ENCODE data around the gene MAU2.
"Not testable (repeated sequence)": the region's sequence is repeated elsewhere in the genome, so short reads cannot be mapped to it uniquely, and the experiment has no call there.

MAU2 gene

DNA sequence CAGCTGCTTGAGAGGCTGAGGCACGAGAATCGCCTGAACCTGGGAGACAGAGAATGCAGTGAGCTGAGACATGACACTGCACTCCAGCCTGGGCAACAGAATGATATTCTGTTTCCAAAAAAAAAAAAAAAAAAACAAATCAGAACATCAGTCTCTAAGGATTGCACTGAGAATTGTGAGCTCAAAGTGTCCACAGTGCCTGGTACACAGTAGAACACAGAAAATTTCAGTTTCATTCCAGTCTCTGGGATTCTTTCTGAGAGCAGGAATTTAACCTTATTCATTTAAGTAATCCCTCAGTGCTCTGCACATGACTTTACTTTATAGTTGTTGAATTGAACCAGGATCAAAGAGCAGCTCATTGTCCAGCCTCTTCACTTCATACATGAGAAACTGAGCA, 58.9 kb downstream of the MAU2 start:
- H3K27ac ChIP-seq: no peak overlapping the region
- DNase-seq (ENCODE audit: low read depth, low spot score): no peak

- not testable (repeated sequence) for DNase-seq (ENCODE audit: low read depth, low spot score); H3K27ac ChIP-seq
Measured at GRCh38 chr19:19380316-19380715, 59.7 kb downstream of the MAU2 start.

DNA sequence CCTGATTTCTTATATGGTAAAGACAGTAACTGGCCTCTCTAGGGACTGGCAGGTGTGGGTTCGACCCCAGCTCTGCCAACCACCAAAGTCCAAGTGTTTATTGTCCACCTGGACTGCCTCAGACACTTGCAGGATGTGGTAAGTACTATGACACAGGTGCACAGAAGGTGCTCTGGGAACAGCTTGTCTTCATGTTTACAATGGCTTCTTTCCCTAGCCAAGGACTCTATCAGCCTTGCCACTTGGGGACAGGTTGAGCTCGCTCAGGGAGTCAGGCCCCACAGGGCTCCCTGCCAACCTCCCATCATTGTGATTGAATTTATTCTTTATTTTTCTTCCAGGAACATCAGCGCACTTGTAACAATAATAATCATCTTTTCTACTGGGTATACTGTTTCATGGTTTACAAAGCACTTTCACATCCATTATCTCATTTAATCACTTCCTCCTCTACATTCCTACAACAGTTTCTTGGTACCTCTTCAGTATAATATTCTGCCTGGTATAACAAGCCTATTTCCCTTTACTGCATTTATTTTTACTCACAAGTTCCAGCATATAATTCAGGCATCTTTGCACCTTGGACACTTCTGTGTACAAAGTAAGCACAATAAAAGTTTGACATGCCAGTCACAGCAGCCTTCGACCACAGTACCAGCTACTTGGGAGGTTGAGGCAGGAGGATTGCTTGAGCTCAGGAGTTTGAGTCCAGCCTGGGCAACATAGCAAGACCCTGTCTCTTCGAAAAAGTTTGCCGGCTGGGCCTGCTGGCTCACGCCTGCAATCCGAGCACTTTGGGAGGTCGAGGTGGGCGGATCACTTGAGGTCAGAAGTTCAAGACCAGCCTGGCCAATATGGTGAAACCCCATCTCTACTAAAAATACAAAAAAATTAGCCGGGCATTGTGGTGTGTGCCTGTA, 60.6 kb downstream of the MAU2 start:
- DNase-seq (ENCODE audit: low read depth, low spot score): no peak
- H3K27ac ChIP-seq: peak overlapping the region; percentile 6

DNA sequence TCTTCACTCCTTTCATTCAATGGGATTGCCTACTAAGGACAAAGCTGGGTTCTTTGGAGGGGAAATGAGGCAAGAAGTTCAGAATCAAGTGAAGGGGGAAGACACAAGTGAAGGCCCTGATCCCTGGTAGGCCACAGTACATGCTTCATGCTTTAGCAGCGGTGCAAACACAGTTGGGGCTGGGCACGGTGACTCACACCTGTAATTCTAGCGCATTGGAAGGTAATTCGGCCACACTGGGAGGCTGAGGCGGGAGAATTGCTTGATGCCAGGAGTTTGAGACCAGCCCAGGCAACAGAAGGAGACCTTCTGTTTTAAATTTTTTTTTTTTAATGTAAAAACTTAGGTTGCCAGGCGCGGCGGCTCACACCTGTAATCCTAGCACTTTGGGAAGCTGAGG, 61.5 kb downstream of the MAU2 start:
- no peak overlapping the region for H3K27ac ChIP-seq
- DNase-seq (ENCODE audit: low read depth, low spot score): no peak

DNA sequence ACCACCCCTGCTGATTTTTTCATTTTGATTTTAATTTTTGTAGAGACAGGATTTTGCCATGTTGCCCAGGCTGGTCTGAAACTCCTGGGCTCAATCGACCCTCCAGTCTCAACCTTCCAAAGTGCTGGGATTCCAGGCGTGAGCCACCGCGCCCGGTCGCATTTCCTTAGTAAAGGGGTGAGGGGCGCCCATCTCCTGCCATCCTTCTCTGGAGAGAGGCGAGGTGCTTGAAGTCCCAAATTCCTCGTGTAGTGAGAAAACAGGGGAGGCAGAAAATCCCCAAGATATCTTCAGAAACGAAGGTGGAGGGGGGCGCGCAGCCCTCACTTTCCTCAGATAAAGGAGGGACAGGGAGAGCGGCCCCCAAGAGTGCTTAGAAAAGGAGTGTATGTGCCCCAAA, 63.9 kb downstream of the MAU2 start:
- no peak for DNase-seq (ENCODE audit: low read depth, low spot score)
- H3K27ac ChIP-seq: no peak overlapping the region

DNA sequence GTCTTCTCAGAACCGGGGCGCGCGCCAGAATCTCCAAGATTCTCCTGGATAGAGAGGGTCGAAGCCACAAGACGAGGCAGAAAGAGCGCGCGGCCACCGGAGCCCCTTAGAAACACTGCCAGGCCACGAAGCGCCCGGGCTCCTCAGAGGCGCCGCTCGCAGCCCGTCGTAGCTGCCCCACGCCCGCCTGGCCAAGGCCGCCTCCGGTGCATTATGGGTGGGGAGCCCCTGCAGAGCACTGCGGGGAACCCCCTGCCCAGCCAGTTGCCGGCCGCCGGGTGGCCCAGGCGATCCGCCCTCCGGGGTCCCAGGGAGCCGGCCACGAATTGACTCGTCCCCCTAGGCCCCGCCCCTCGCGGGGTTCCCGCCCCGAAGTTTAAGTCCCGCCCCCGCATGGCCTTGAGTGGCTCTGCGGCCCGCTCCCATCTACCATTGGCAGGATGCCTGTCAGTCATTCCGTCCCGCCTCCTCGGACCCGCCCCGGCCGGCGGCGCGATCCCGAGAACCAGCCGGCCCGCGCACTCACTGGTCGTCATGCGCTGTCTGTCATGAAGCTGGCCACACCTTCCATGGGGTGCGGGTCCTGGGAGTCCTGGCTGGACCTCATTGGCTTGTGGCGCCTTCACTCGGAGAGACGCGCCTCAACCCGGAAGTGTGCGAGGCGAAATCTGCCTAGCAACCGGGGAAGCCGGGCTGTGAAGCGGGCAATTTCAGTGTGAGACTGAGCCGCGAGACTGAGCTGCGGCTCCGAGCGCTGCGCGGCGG, 64.7 kb downstream of the MAU2 start:
- H3K27ac ChIP-seq: peak overlapping the region; percentile 86
- DNase-seq (ENCODE audit: low read depth, low spot score): peak; percentile 99

DNA sequence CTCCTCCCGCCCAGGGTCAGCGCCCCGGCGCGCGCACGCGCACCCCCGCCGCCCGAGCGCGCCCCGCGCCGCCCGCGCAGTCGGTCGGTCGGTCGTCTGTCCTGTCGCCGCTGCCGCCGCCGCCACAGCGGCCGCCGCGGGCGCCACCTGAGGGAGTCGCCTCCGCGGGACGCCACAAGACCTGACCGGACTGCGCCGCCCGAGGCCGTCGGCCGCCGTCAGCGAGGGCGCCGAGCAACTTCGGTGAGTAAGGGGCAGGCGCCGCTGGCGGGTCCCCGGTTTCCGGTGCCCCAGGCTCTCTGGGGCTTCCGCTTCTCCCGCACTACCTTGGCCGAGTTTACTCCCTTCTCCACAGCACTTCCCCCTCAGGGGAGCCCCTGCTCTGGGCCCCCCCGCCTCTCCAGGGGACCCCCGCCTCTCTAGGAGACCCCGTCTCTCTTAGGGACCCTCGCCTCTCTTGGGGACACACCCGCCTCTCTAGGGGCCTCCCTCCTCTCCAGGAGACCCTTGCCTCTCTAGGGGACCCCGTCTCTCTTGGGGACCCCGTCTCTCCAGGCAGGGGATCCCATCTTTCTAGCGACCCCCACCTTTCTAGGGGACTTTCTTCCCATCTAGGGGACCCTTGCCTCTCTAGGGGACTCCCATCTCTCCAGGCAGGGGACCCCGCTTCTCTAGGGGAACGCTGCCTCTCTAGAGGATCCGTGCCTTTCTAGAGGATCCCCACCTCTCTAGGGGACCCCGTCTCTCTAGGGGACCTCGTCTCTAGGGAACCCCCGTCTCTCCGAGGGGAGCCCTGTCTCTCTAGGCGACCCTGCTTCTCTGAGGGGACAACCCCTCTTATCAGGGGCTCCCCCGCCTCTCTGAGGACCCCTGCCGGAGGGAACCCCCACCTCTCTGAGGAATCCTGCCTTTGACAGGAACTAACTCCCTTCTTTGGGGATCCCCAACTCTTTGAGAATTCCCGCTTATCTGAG, 65.6 kb downstream of the MAU2 start:
- DNase-seq (ENCODE audit: low read depth, low spot score): no peak
- H3K27ac ChIP-seq: peak overlapping the region; percentile 86

- no peak for DNase-seq (ENCODE audit: low read depth, low spot score)
- H3K27ac ChIP-seq: no peak overlapping the region
Measured at GRCh38 chr19:19387108-19387507, 66.5 kb downstream of the MAU2 start.

DNA sequence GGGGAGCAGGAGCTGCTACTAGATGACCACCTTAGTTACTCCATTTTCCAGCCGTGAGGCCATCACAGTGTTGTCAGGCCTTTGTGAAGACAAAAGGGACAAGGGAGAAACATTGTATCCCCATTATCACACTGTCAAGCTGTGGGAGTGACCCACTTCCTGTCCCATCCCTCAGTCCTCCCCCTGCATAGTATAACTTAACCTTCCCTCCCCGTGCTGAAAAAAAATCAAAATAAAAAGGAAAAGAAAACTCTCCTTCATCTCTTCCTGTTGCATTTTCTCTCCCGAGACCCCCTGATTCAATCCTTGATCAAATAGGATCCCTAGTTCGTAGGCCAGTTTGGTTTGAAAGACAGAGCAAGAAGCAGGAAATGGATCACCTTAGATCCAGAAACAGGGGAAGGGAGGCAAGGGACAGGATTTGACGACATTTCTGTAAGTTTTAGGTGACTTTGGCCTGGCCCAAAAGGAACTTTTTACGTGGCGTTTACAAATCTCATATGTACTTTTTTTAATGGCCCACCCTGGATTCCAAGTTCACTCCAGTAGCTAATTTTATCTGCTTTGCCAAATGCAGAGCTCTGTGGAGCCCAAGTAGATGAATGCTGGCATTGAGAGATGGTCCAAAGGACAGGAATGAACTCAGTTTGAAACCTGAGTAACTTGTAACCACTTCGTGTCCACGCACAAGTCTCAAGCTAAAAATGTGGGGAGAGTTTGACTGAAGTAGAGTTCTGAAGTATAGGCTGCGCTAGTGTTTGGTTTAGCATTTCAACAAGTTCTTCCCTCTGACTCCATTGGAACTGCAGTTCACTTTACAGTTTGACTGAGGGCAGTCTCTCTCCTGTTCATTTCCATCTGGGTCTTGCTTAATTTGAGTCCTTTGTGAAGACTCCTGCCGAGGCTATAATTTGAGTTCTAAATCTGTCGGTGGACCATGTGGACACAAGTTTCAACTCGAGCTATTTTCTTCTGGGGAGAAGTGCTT, 68.2 kb downstream of the MAU2 start:
- peak overlapping the region; percentile 54 for H3K27ac ChIP-seq
- no peak for DNase-seq (ENCODE audit: low read depth, low spot score)

DNA sequence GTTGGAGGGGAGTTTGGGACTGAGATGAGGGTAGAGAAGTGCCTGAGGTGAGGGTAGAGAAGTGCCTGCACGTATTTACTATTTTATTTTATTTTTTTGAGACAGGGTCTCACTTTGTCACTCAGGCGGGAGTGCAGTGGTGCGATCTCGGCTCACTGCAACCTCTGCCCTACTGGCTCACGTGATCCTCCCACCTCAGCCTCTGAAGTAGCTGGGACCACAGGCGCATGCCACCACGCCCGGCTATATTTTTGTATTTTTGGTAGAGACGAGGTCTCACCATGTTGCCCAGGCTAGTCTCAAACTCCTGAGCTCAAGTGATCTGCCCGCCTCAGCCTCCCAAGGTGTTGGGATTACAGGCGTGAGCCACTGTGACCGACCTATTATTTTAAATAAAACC, 69.1 kb downstream of the MAU2 start:
- H3K27ac ChIP-seq: peak overlapping the region; percentile 54
- not testable (repeated sequence) for DNase-seq (ENCODE audit: low read depth, low spot score)

DNA sequence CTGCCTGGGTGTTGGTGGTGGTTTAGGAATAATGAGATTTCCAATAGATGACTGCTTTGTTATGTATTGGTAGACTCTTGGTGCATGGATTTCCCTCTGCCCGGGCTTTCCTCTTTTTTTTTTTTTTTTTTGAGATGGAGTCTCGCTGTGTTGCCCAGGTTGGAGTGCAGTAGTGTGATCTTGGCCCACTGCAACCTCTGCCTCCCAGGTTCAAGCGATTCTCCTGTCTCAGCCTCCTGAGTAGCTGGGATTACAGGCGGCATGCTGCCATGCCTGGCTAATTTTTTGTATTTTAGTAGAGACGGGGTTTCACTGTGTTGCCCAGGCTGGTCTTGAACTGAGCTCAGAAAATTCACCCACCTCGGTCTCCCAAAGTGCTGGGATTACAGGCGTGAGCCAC, 73.7 kb downstream of the MAU2 start:
- not testable (repeated sequence) for DNase-seq (ENCODE audit: low read depth, low spot score)
- peak overlapping the region; percentile 31 for H3K27ac ChIP-seq

GRCh38 chr19:19399733-19400433, 79.3 kb downstream of the MAU2 start:
- no peak for DNase-seq (ENCODE audit: low read depth, low spot score)
- no peak overlapping the region for H3K27ac ChIP-seq

GRCh38 chr19:19402656-19403372, 82.2 kb downstream of the MAU2 start:
- DNase-seq (ENCODE audit: low read depth, low spot score): no peak
- H3K27ac ChIP-seq: peak overlapping the region; percentile 86

GRCh38 chr19:19403373-19403901, 82.8 kb downstream of the MAU2 start:
- DNase-seq (ENCODE audit: low read depth, low spot score): no peak
- peak overlapping the region; percentile 86 for H3K27ac ChIP-seq

- peak; percentile 62 for DNase-seq (ENCODE audit: low read depth, low spot score)
- H3K27ac ChIP-seq: peak within 1 kb of the TSS; percentile 86
Measured at GRCh38 chr19:19404879-19405860, 84.5 kb downstream of the MAU2 start, which contains the start of gene GATAD2A. TSS of gene GATAD2A (plus strand) at chr19:19405675. CDS start at chr19:19465346, 59,671 bp downstream.

Data from epithelial cell of prostate (primary cell).